Measurements from ENCODE around the gene SUSD3. TPM values are rescaled to one million over a fixed set of nuclear protein-coding genes. Genes with fewer than 3 reads are reported as not detected.
A peak's percentile ranks its signal among the peaks of the same experiment; 100 is the strongest.
"Not testable (repeated sequence)": the region's sequence is repeated elsewhere in the genome, so short reads cannot be mapped to it uniquely, and the experiment has no call there.

The SUSD3 gene
- total and polyA plus RNA-seq, 7 experiments from 2014 or later = 62.8 to 315 (median 78.8) TPM

DNA sequence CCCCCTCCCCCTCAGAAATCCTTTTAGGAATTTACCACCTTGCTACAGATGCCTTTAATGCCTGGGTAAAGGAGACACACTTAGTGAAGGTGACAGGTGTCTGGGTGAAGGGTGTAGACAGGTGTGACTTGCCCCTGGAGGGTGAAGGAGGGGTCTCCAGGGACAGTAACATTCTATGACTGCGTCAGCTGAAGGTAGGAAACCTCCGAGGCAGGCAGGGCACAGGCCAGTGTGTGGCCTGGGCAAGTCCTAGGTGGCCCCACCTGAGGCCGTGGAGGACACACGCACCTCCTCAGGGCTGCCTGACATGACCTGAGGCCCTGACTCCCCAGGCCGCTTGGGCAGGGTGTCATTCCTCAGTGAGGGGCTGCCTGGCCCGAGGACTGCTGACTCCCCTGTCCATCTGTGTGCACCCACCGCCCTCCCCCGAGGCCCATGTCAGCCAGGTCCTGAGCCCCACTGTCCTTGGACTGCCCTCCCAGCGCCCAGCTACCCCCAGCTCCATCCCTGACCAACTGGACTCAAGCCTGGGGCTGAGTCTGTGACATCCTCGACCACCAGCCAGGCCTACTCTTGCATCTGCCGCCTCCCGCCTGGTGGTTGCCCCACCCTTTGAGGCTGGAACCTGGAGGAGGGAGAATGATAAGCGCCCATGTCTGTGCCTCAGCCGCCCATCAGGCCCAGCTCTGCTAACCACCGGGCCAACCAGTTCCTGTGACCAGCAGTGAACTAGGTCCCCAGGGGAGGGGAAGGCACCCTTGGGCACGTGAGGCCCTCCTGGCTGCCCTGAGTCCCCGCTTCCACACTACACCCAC lies 55.9 kb downstream of the SUSD3 start:
- peaks cover 8 to 20% (median 17%) of the 10 kb centered on the region in 7 donors for H3K4me1 Mint-ChIP-seq
- H3K27ac Mint-ChIP-seq = peak overlapping the region in 4 of 9 donors; percentile 26 to 76 (median 46)
- ChIA-PET POLR2A (interaction anchor here (1.3 kb wide), 1 partner anchor 89 kb away, joined by 3 read pairs; no protein-coding TSS in a partner anchor), CTCF (interaction anchor here (1.1 kb wide), 1 partner anchor 188 kb away, joined by 3 read pairs; no protein-coding TSS in a partner anchor)
- Histone ChIP-seq H3K4me1 (ENCODE audit: control insufficient read depth in 2 of 2, insufficient read depth in 2 of 2, low read length in 2 of 2) (peaks cover 0 to 3% of the 10 kb centered on the region in 2 donors), H3K27ac (ENCODE audit: low read depth, low read length) (no peak overlapping the region), H3K9me3 (ENCODE audit: control insufficient read depth in 2 of 3, low read length in 3 of 3) (no peaks in the 10 kb centered on the region), H3K36me3 (ENCODE audit: control insufficient read depth in 2 of 3, insufficient read depth in 3 of 3, low read length in 3 of 3) (peaks cover 0 to 39% (median 0%) of the 10 kb centered on the region in 3 experiments), H3K27me3 (ENCODE audit: control insufficient read depth in 2 of 2, insufficient read depth in 2 of 2, low read length in 2 of 2) (no peaks in the 10 kb centered on the region), H3K4me3 (ENCODE audit: low read length) (no peak overlapping the region)
- DNase-seq (peak in 1 of 9 donors; percentile 6), ATAC-seq (no peak)
- peaks cover 0 to 9% (median 5%) of the 10 kb centered on the region in 5 donors for H3K36me3 Mint-ChIP-seq
- H3K27me3 Mint-ChIP-seq = no peaks in the 10 kb centered on the region
- H3K4me3 Mint-ChIP-seq = no peak overlapping the region
- no peaks in the 10 kb centered on the region for H3K9me3 Mint-ChIP-seq
- intact Hi-C loops (cut with micrococcal nuclease) = no loop called here

GRCh38 chr9:93114984-93115335 lies 56.5 kb downstream of the SUSD3 start:
- peaks cover 0 to 39% (median 0%) of the 10 kb centered on the region in 3 experiments for H3K36me3 ChIP-seq (ENCODE audit: control insufficient read depth in 2 of 3, insufficient read depth in 3 of 3, low read length in 3 of 3)
- Mint-ChIP-seq H3K9me3 (no peaks in the 10 kb centered on the region), H3K36me3 (peaks cover 0 to 9% (median 5%) of the 10 kb centered on the region in 5 donors), H3K4me3 (no peak overlapping the region), H3K27ac (peak overlapping the region in 4 of 9 donors; percentile 26 to 76 (median 46)), H3K27me3 (no peaks in the 10 kb centered on the region), H3K4me1 (peaks cover 10 to 26% (median 23%) of the 10 kb centered on the region in 7 donors)
- DNase-seq = no peak
- H3K27me3 ChIP-seq (ENCODE audit: control insufficient read depth in 2 of 2, insufficient read depth in 2 of 2, low read length in 2 of 2) = no peaks in the 10 kb centered on the region
- ChIA-PET POLR2A (interaction anchor here (1.3 kb wide), 1 partner anchor 89 kb away, joined by 3 read pairs; no protein-coding TSS in a partner anchor), CTCF (interaction anchor here (1.1 kb wide), 1 partner anchor 188 kb away, joined by 3 read pairs; no protein-coding TSS in a partner anchor)
- no peak for ATAC-seq
- peaks cover under 1 to 8% of the 10 kb centered on the region in 2 donors for H3K4me1 ChIP-seq (ENCODE audit: control insufficient read depth in 2 of 2, insufficient read depth in 2 of 2, low read length in 2 of 2)
- H3K9me3 ChIP-seq (ENCODE audit: control insufficient read depth in 2 of 3, low read length in 3 of 3) = no peaks in the 10 kb centered on the region
- intact Hi-C loops (cut with micrococcal nuclease) = no loop called here
- H3K27ac ChIP-seq (ENCODE audit: low read depth, low read length) = no peak overlapping the region
- no peak overlapping the region for H3K4me3 ChIP-seq (ENCODE audit: low read length)

DNA sequence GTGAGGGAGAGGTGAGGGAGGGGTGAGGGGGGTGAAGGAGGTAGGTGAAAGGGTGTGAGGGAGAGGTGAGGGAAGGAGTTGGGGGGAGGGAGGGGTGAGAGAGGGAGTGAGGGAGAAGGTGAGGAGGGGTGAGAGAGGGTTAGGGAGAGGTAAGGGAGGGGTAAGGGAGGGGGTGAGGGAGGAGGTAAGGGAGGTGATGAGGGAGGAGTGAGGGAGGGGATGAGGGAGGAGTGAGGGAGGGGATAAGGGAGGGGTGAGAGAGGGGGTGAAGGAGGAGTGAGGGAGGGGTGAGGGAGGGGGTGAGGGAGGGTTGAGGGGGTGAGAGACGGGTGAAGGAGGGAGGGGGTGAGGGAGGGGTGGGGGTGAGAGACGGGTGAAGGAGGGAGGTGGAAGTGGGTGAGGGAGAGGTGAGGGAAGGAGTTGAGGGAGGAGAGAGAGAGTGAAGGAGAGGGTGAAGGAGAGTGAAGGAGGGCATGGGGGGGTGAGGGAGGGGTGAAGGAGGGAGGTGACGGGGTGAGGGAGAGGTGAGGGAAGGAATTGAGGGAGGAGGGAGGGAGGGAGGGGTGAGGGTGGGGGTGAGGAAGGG lies 57.1 kb downstream of the SUSD3 start:
- ATAC-seq (no peak), DNase-seq (no peak)
- H3K4me3 ChIP-seq (ENCODE audit: low read length) = no peak overlapping the region
- H3K27ac ChIP-seq (ENCODE audit: low read depth, low read length) = no peak overlapping the region
- H3K9me3 ChIP-seq (ENCODE audit: control insufficient read depth in 2 of 3, low read length in 3 of 3) = no peaks in the 10 kb centered on the region
- Mint-ChIP-seq H3K27ac (no peak overlapping the region), H3K4me1 (peaks cover 15 to 32% (median 26%) of the 10 kb centered on the region in 7 donors), H3K4me3 (no peak overlapping the region), H3K27me3 (no peaks in the 10 kb centered on the region), H3K9me3 (no peaks in the 10 kb centered on the region), H3K36me3 (peaks cover 0 to 7% (median 5%) of the 10 kb centered on the region in 5 donors)
- ChIA-PET CTCF (no interaction called here), POLR2A (interaction anchor here (1.4 to 1.7 kb wide), 2 partner anchors 8 to 10 kb away, joined by 4 to 6 read pairs; no protein-coding TSS in a partner anchor)
- intact Hi-C loops (cut with micrococcal nuclease) = no loop called here
- H3K4me1 ChIP-seq (ENCODE audit: control insufficient read depth in 2 of 2, insufficient read depth in 2 of 2, low read length in 2 of 2) = peaks cover 5 to 8% of the 10 kb centered on the region in 2 donors
- peaks cover 0 to 36% (median 0%) of the 10 kb centered on the region in 3 experiments for H3K36me3 ChIP-seq (ENCODE audit: control insufficient read depth in 2 of 3, insufficient read depth in 3 of 3, low read length in 3 of 3)
- no peaks in the 10 kb centered on the region for H3K27me3 ChIP-seq (ENCODE audit: control insufficient read depth in 2 of 2, insufficient read depth in 2 of 2, low read length in 2 of 2)

DNA sequence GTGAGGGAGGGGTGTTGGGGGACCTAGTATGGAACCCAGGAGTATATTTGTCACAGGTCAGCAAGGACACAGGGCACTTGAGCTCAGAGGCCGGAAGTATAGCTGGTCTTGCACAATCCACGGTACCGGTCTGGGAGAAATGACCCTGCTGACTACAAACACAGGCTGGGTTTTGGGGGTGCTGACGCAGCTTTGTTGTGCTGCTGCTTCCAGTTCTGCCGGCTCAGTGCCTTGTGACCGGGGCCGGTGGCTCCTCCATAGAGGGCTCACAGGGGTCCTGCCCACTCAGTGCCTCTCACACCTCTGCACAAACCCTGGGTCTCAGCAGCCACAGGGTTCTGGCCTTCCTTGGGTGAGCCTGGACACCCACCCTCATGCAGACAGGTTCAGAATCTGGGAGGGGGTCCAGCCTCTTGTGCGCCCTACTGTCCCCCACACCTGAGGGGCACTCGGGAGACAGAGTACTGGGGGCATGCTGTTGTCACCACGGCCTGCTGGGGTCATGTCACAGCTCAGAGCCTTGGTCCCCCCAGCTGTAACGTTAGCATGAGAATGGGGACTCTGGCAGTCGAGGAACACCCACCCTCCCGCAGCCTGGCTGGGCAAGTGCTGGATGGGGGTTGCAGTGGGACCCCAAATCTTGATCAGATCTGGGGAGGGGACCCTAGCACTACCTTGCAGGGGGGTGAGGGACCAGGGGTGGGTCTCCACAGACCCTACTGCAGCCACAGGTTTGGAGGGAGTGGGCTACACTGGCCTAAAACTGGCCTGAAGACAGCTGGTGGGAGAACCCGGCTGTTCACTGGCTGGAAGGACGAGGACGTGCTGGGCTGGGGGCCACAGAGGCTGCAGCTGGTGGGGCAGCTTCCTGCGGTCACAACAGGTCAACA lies 57.8 kb downstream of the SUSD3 start:
- ChIA-PET POLR2A (interaction anchor here (1.4 to 1.7 kb wide), 2 partner anchors 9 kb away, joined by 4 to 6 read pairs; no protein-coding TSS in a partner anchor), CTCF (interaction anchor here (0.6 kb wide), 2 partner anchors 29 to 44 kb away, joined by 3 read pairs; no protein-coding TSS in a partner anchor)
- Mint-ChIP-seq H3K4me3 (no peak overlapping the region), H3K36me3 (peaks cover 0 to 3% (median 0%) of the 10 kb centered on the region in 5 donors), H3K27me3 (no peaks in the 10 kb centered on the region), H3K9me3 (no peaks in the 10 kb centered on the region), H3K4me1 (peaks cover 15 to 32% (median 27%) of the 10 kb centered on the region in 7 donors), H3K27ac (peak overlapping the region in 2 of 9 donors; percentile 41 to 69)
- ATAC-seq (peak; percentile 43), DNase-seq (peak in 1 of 9 donors; percentile 14)
- Histone ChIP-seq H3K27ac (ENCODE audit: low read depth, low read length) (no peak overlapping the region), H3K4me3 (ENCODE audit: low read length) (no peak overlapping the region), H3K36me3 (ENCODE audit: control insufficient read depth in 2 of 3, insufficient read depth in 3 of 3, low read length in 3 of 3) (peaks cover 0 to 34% (median 0%) of the 10 kb centered on the region in 3 experiments), H3K27me3 (ENCODE audit: control insufficient read depth in 2 of 2, insufficient read depth in 2 of 2, low read length in 2 of 2) (no peaks in the 10 kb centered on the region), H3K4me1 (ENCODE audit: control insufficient read depth in 2 of 2, insufficient read depth in 2 of 2, low read length in 2 of 2) (peaks cover 5 to 8% of the 10 kb centered on the region in 2 donors), H3K9me3 (ENCODE audit: control insufficient read depth in 2 of 3, low read length in 3 of 3) (no peaks in the 10 kb centered on the region)
- intact Hi-C loops (cut with micrococcal nuclease) = no loop called here

DNA sequence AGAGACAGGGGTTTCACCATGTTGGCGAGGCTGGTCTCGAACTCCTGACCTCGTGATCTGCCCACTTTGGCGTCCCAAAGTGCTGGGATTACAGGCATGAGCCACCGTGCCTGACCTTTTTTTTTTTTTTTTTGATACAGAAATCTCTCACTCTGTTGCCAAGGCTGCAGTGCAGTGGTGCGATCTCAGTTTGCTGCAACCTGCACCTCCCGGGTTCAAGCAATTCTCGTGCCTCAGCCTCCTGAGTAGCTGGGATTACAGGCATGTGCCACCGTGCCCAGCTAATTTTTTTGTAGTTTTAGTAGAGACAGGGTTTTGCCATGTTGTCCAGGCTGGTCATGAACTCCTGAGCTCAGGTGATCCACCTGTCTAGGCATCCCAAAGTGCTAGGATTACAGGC lies 59.0 kb downstream of the SUSD3 start:
- H3K27ac ChIP-seq (ENCODE audit: low read depth, low read length); H3K4me1 ChIP-seq (ENCODE audit: control insufficient read depth in 2 of 2, insufficient read depth in 2 of 2, low read length in 2 of 2); H3K36me3 Mint-ChIP-seq; H3K4me3 Mint-ChIP-seq; H3K27me3 Mint-ChIP-seq; intact Hi-C loops (cut with micrococcal nuclease); H3K9me3 Mint-ChIP-seq; DNase-seq; H3K27me3 ChIP-seq (ENCODE audit: control insufficient read depth in 2 of 2, insufficient read depth in 2 of 2, low read length in 2 of 2); H3K4me3 ChIP-seq (ENCODE audit: low read length); ATAC-seq; H3K9me3 ChIP-seq (ENCODE audit: control insufficient read depth in 2 of 3, low read length in 3 of 3): not testable (repeated sequence)
- H3K27ac Mint-ChIP-seq = peak overlapping the region in 3 of 9 donors; percentile 32 to 51 (median 43)
- peaks cover 0 to 32% (median 0%) of the 10 kb centered on the region in 3 experiments for H3K36me3 ChIP-seq (ENCODE audit: control insufficient read depth in 2 of 3, insufficient read depth in 3 of 3, low read length in 3 of 3)
- CTCF ChIA-PET = interaction anchor here (0.6 to 1.0 kb wide), 3 partner anchors 9 to 264 kb away, joined by 3 to 6 read pairs (median 3); no protein-coding TSS in a partner anchor
- H3K4me1 Mint-ChIP-seq = peaks cover 17 to 32% (median 28%) of the 10 kb centered on the region in 7 donors
- POLR2A ChIA-PET = interaction anchor here (0.7 to 1.2 kb wide), 2 partner anchors 11 to 17 kb away, joined by 4 to 5 read pairs; partner anchors contain the start of gene NINJ1

All from naive thymus-derived CD4-positive, alpha-beta T cell (primary cell).